Esophagus (tissue), 2 donors: ENCODE results near the gene MRPL2. TPM values are rescaled to one million over a fixed set of nuclear protein-coding genes. Genes with fewer than 3 reads are reported as not detected.

Source experiments
- H3K27ac ChIP-seq, 2 donors: one replicate each; pipeline ENCODE4 v1.5.1; 2013; ENCODE audit warnings: low read depth in 2 of 2, mild to moderate bottlenecking in 2 of 2, inconsistent platforms in 1 of 2, low read length in 1 of 2, moderate library complexity in 1 of 2
- H3K27me3 ChIP-seq, 2 donors: one replicate each; pipeline ENCODE4 v1.6.1; 2013; ENCODE audit warnings: low read length in 2 of 2, control low read depth in 1 of 2, mild to moderate bottlenecking in 1 of 2; ENCODE audit not compliant: insufficient read depth in 2 of 2, control insufficient read depth in 1 of 2
- H3K36me3 ChIP-seq, 2 donors: one replicate each; pipeline ENCODE4 v1.6.1; 2013; ENCODE audit warnings: low read length in 1 of 2; ENCODE audit not compliant: control insufficient read depth in 2 of 2, insufficient read depth in 2 of 2
- H3K4me1 ChIP-seq, 2 donors: one replicate each; pipeline ENCODE4 v1.6.1; 2013; ENCODE audit warnings: low read length in 1 of 2; ENCODE audit not compliant: control insufficient read depth in 2 of 2, insufficient read depth in 2 of 2
- H3K4me3 ChIP-seq, 2 donors: one replicate each; pipeline ENCODE4 v1.5.1; 2013; ENCODE audit warnings: low read length in 2 of 2, mild to moderate bottlenecking in 2 of 2, low read depth in 1 of 2, moderate library complexity in 1 of 2
- H3K9me3 ChIP-seq, 2 donors: one replicate each; pipeline ENCODE4 v1.6.1; 2013; ENCODE audit warnings: mild to moderate bottlenecking in 2 of 2, low read depth in 1 of 2, low read length in 1 of 2, moderate library complexity in 1 of 2; ENCODE audit not compliant: control insufficient read depth in 2 of 2, insufficient read depth in 1 of 2
- WGBS, 2 donors: extraction: QIAGEN DNeasy Blood & Tissue Kit; methylation state at CpG; one replicate each; pipeline ENCODE4 v1.1.7; 2013; 5-methylcytosine and 5-hydroxymethylcytosine counted together
- polyA plus RNA-seq, 2 donors: library from polyadenylated mRNA; stranded (reverse); fragments of 200-250 nt; gene quantifications; one replicate each; pipeline ENCODE4 v1.2.3, GENCODE V29; 2013
- donor health status: healthy with polysubstance abuse.
- donor health status: Bipolar disorder and iron deficiency.

Gene MRPL2
- polyA plus RNA-seq, 2 donors: 48.9 to 54.6 TPM

DNA sequence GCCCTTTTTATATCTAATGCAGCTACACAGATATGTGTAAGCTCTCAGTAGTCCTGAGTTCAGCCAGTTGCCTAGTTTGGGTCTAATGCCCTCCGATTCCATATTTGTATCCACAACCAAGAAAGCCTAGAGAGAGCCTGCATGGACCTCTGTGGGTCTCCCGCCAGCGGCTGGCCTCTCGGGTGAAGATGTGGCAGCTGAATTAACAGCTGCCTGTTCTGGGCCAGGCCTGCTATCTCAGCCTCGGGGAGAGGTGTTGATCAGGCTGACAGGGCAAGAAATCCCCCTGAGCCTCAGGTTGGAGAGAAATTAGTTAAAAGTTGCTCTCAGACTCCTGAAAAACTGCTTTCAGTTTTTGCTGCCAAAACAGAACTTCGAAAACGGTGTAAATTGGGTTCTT, 36.7 kb upstream of the MRPL2 start:
- no peaks in the 10 kb centered on the region for H3K9me3 ChIP-seq
- H3K36me3 ChIP-seq: no peaks in the 10 kb centered on the region
- H3K4me3 ChIP-seq: peak overlapping the region in 1 of 2 donors; percentile 13
- peaks cover 0 to 2% of the 10 kb centered on the region in 2 donors for H3K4me1 ChIP-seq
- H3K27me3 ChIP-seq: no peaks in the 10 kb centered on the region
- 39 to 44% methylated on average over 7 of the region's 7 CpGs for WGBS, 2 donors
- peak overlapping the region; percentile 36 to 84 for H3K27ac ChIP-seq

DNA sequence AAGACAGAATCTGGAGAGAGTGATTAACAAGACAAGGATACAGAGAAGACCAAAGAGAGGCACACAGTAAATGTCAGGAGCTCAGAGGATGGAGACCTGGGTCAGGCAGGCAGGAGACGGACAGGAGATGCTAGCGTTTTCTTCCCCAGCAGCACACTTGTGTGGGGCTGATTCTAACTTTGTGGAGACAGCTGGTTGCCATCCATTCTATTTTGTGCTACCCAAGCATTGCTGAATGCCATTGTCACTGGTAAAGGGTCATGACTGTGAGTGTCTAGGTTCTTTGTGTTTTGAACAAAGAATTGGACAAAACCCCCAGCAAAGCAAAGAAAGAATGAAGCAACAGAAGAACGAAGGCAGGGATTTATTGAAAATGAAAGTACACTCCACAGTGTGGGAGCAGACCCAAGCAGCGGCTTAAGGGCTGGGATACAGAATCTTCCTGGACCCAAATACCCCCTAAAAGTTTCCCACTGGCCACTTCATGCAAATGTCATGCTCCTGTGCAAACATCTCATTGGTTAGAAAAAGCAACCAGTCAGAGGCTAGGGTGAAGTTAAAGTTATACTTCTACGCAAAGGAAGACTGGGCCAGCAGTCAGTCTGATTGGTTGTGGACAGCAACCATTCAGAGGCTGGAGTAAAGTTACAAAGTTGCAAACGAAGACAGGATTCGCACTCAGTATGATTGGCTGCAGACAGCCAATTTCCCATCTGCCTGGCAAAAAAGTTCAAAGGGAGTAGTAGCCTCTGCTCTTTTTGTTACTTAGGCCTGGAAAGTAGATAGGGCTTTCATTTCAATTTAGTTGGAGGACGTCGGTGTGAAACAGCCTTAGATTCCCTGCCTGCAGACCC, 34.4 kb upstream of the MRPL2 start:
- peaks cover 0 to 2% of the 10 kb centered on the region in 2 donors for H3K4me1 ChIP-seq
- H3K4me3 ChIP-seq: peak overlapping the region; percentile 25 to 41
- H3K27ac ChIP-seq: peak overlapping the region; percentile 72 to 77

DNA sequence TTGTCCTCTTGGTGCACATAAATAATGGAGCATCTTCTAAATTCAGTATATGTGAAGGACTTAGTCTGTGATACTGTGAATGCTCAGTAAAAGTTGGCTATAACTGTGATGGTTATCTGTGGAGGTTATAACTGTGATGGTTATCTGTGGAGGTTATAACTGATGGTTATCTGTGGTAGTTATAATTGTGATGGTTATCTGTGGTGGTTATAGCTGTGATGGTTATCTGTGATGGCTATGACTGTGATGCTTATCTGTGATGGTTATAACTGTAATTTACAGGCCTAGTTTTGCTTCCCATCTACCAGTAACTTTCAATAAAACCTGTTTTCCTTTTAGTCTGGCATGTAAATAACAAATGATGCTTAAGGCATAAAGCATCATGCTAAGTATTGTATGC, 33.4 kb upstream of the MRPL2 start:
- Histone ChIP-seq H3K4me3 (no peak overlapping the region), H3K27me3 (no peaks in the 10 kb centered on the region), H3K4me1 (peaks cover 0 to 4% of the 10 kb centered on the region in 2 donors), H3K9me3 (no peaks in the 10 kb centered on the region), H3K36me3 (no peaks in the 10 kb centered on the region), H3K27ac (no peak overlapping the region)

More for the DNA sequence above, 34.4 kb upstream of the MRPL2 start:
- no peaks in the 10 kb centered on the region for H3K27me3 ChIP-seq
- no peaks in the 10 kb centered on the region for H3K36me3 ChIP-seq
- no peaks in the 10 kb centered on the region for H3K9me3 ChIP-seq
- WGBS, 2 donors: 36 to 41% methylated on average over 9 of the region's 9 CpGs

DNA sequence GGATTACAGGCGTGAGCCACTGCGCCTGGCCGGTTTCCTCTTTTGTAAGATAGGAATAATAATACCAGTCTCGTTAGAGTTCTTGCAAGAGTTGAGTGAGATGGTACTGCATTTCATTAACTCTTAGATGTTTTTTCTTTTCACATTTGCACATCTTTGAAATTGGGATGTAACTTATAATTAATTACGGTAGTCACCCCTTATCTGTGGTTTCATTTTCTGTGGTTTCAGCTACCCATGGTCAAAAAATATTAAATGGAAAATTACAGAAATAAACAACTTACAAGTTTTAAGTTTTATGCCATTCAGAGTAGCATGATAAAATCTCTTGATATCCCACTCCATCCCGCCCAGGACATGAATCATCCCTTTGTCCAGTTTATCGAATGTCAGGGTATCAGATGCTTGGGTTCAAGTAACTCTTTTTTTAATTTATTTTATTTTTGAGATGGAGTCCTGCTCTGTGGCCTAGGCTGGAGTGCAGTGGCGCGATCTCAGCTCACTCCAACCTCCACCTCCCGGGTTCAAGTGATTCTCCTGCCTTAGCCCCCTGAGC, 32.3 kb upstream of the MRPL2 start:
- peaks cover 3 to 6% of the 10 kb centered on the region in 2 donors for H3K4me1 ChIP-seq
- WGBS, 2 donors: 81 to 88% methylated on average over 10 of the region's 10 CpGs

DNA sequence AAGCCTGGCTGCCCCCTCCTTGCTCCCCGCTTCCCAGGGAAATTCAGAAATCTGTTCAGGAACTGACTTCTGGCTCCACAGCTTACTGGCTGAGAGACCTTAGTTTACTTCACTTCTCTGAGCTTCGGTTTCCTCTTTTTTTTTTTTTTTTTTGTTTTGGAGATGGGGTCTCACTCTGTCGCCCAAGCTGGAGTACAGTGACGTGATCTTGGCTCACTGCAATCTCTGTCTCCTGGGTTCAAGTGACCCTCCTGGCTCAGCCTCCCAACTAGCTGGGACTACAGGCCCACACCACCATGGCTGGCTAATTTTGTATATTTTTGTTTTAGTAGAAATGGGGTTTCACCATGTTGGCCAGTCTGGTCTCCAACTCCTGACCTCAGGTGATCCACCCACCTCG, 31.8 kb upstream of the MRPL2 start:
- Histone ChIP-seq H3K27ac (peak overlapping the region in 1 of 2 donors; percentile 32), H3K9me3 (no peaks in the 10 kb centered on the region), H3K27me3 (no peaks in the 10 kb centered on the region), H3K4me3 (no peak overlapping the region), H3K36me3 (no peaks in the 10 kb centered on the region), H3K4me1 (peaks cover 3 to 6% of the 10 kb centered on the region in 2 donors)
- 73 to 75% methylated on average over 5 of the region's 5 CpGs for WGBS, 2 donors

More for the DNA sequence above, 32.3 kb upstream of the MRPL2 start:
- H3K4me3 ChIP-seq: no peak overlapping the region
- H3K27me3 ChIP-seq: no peaks in the 10 kb centered on the region
- H3K9me3 ChIP-seq: no peaks in the 10 kb centered on the region
- no peak overlapping the region for H3K27ac ChIP-seq
- H3K36me3 ChIP-seq: no peaks in the 10 kb centered on the region

DNA sequence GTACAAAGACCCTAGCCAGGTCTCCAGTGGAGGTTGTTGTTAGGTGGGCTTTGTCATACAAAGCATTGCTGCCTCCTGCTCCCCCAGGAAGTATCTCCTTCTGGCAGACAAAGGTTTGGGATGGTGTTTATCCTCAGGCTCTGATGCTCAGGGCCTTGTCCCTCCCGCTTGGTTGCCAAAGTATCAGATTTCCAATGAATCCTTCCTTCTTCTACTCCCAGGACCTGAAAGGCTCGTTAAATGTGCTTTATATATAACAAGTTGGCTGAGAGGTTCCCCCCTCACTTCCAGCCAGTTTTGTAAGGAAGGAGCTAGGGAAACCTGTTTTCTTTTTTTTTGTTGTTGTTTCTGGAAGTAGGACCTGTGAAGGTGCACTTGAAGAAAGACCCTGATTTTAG, 31.3 kb upstream of the MRPL2 start:
- Histone ChIP-seq H3K36me3 (no peaks in the 10 kb centered on the region), H3K4me1 (peaks cover 3 to 6% of the 10 kb centered on the region in 2 donors), H3K27me3 (no peaks in the 10 kb centered on the region), H3K27ac (peak overlapping the region; percentile 64 to 80), H3K9me3 (no peaks in the 10 kb centered on the region), H3K4me3 (no peak overlapping the region)
- 39 to 44% methylated on average over 2 of the region's 2 CpGs for WGBS, 2 donors

DNA sequence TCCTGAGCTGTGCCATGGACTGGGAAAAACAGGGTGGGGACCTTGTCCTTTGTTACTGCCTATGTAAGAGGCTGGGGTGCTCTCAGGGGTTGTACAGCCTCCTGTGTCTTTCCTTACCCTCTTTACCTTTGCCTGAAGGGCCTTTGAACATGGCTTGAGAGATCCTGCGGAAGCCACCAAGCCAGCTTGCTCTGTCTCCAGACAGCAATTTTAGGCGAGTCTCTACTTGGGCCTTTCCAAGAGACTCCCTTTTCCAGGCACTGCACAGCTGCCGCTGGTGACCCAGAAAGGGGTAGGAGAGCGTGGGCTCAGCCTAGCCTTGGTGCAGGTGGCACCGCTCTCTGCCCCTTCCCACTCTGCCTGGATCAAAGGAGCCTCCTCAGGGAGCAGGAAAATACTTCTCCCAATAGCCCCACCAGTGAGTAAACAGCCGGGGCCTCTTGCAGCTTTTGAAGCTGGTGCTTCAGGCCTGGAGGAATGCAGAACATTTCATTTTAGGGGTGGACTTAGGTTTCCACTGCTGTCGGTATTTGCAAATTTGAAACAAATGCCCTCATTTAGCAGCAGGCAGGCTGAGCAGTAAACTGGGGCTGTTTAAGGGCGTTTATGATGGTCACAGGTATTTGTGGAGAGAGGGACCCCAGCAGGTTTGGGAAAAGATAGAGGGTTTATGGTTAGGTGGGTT, 30.8 kb upstream of the MRPL2 start:
- H3K9me3 ChIP-seq: no peaks in the 10 kb centered on the region
- H3K4me1 ChIP-seq: peaks cover 3 to 6% of the 10 kb centered on the region in 2 donors
- H3K4me3 ChIP-seq: no peak overlapping the region
- WGBS, 2 donors: 52% methylated on average over 8 of the region's 8 CpGs
- H3K36me3 ChIP-seq: no peaks in the 10 kb centered on the region
- H3K27ac ChIP-seq: peak overlapping the region; percentile 64 to 80
- no peaks in the 10 kb centered on the region for H3K27me3 ChIP-seq

DNA sequence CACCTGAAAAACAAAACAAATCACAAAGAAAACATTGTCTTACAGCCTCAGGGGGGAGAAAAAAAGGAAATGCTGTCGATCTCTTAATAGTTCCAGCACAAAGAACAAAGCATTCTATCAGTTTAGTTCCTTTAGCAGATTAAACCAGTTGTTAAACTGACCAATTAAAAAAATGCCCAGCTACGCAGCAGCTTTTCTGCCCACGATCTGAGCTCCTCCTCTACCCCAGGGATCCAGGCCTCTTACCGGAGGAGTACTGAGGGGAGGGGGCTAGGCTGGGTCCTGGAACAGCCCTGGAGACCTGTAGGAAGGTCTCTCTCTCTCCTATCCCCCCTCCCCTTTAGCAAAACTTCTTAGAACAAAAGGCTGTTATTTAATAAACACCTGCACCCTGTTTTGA, 30.2 kb upstream of the MRPL2 start:
- Histone ChIP-seq H3K27me3 (no peaks in the 10 kb centered on the region), H3K27ac (peak overlapping the region; percentile 64 to 80), H3K4me1 (peaks cover 3 to 6% of the 10 kb centered on the region in 2 donors), H3K4me3 (no peak overlapping the region), H3K36me3 (no peaks in the 10 kb centered on the region), H3K9me3 (no peaks in the 10 kb centered on the region)
- 36 to 56% methylated on average over 4 of the region's 4 CpGs for WGBS, 2 donors

DNA sequence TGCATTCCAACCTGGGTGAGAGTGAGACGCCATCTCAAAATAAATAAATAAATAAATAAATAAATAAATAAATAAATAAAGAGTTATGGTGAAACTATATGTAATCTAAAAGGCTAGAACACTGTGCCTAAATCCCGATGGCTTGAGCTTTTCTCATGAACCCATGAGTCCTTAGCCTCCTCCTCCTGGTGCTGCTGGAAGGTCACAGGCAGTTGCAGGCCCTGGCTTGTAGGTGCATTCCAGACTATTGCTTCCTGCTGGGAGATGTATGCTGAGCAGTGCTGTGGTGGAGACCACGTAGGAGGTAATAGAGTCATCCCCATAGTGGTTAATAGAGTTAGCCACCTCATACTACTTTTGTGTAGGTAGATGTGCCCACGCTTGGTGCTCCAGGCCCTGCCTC, 29.4 kb upstream of the MRPL2 start:
- no peaks in the 10 kb centered on the region for H3K9me3 ChIP-seq
- no peaks in the 10 kb centered on the region for H3K27me3 ChIP-seq
- 58 to 68% methylated on average over 4 of the region's 4 CpGs for WGBS, 2 donors
- H3K4me3 ChIP-seq: no peak overlapping the region
- H3K36me3 ChIP-seq: no peaks in the 10 kb centered on the region
- peaks cover 3 to 6% of the 10 kb centered on the region in 2 donors for H3K4me1 ChIP-seq
- H3K27ac ChIP-seq: peak overlapping the region; percentile 50 to 52
